ENCODE data around the gene COPG1.
"Not testable (repeated sequence)": the region's sequence is repeated elsewhere in the genome, so short reads cannot be mapped to it uniquely, and the experiment has no call there.

Gene COPG1

GRCh38 chr3:129249284-129250065, at the start of gene COPG1:
Gene COPG1 (plus strand): TSS chr3:129249606. CDS start chr3:129249710, 104 bp downstream.
- H3K27ac ChIP-seq, result peak within 1 kb of the TSS; percentile 87 to 95 (median 92)
- H3K4me1 ChIP-seq, result peaks cover 21 to 54% (median 25%) of the 10 kb centered on the region in 10 experiments
- peak within 1 kb of the TSS; percentile 82 to 99 (median 92) for H3K4me3 ChIP-seq
- no peaks in the 10 kb centered on the region for H3K27me3 ChIP-seq
- TF ChIP-seq Cebpa-rat (IDR thresholded peaks at IDR 0.05), result no peak
- peaks cover 0 to 29% (median 10%) of the 10 kb centered on the region in 11 experiments; a peak in 8 of 22 replicates for H4K20me1 ChIP-seq
- peaks cover 32 to 35% (median 33%) of the 10 kb centered on the region in 11 experiments for H3K36me3 ChIP-seq
- H3K4me2 ChIP-seq, result peak within 1 kb of the TSS; percentile 86 to 97 (median 93)
- no peaks in the 10 kb centered on the region for H3K9me3 ChIP-seq (replicated peaks in 1 of 11)
- peak within 1 kb of the TSS; percentile 87 to 98 (median 94) for H3K9ac ChIP-seq

GRCh38 chr3:129204473-129204872, 44.9 kb upstream of the COPG1 start:
- H3K4me2 ChIP-seq, result no peak overlapping the region
- H4K20me1 ChIP-seq, result no peaks in the 10 kb centered on the region
- H3K27me3 ChIP-seq, result no peaks in the 10 kb centered on the region
- TF ChIP-seq Cebpa-rat (IDR thresholded peaks at IDR 0.05), result no peak
- H3K27ac ChIP-seq, result no peak overlapping the region
- H3K4me3 ChIP-seq, result no peak overlapping the region
- H3K36me3 ChIP-seq, result no peaks in the 10 kb centered on the region
- H3K4me1 ChIP-seq, result peaks cover 0 to 9% (median 0%) of the 10 kb centered on the region in 10 experiments; a peak in 4 of 20 replicates
- H3K9ac ChIP-seq, result no peak overlapping the region
- no peaks in the 10 kb centered on the region for H3K9me3 ChIP-seq (replicated peaks in 1 of 11)

GRCh38 chr3:129205109-129205832, 44.1 kb upstream of the COPG1 start:
- no peak for TF ChIP-seq Cebpa-rat (IDR thresholded peaks at IDR 0.05)
- no peak overlapping the region for H3K4me2 ChIP-seq
- H3K27me3 ChIP-seq, result no peaks in the 10 kb centered on the region
- no peaks in the 10 kb centered on the region for H3K9me3 ChIP-seq (replicated peaks in 1 of 11)
- H3K36me3 ChIP-seq, result no peaks in the 10 kb centered on the region
- no peak overlapping the region for H3K4me3 ChIP-seq
- no peak overlapping the region for H3K27ac ChIP-seq
- no peak overlapping the region for H3K9ac ChIP-seq
- no peaks in the 10 kb centered on the region for H4K20me1 ChIP-seq
- peaks cover 0 to 1% (median 0%) of the 10 kb centered on the region in 10 experiments; a peak in 1 of 20 replicates for H3K4me1 ChIP-seq

GRCh38 chr3:129207479-129207878, 41.9 kb upstream of the COPG1 start:
- H3K36me3 ChIP-seq, result no peaks in the 10 kb centered on the region
- H3K4me3 ChIP-seq, result no peak overlapping the region
- no peak overlapping the region for H3K9ac ChIP-seq
- no peaks in the 10 kb centered on the region for H3K9me3 ChIP-seq (replicated peaks in 1 of 11)
- no peak for TF ChIP-seq Cebpa-rat (IDR thresholded peaks at IDR 0.05)
- H3K4me1 ChIP-seq, result peaks cover 0 to 12% (median 0%) of the 10 kb centered on the region in 10 experiments; a peak in 7 of 20 replicates
- no peak overlapping the region for H3K27ac ChIP-seq
- H3K27me3 ChIP-seq, result no peaks in the 10 kb centered on the region
- no peak overlapping the region for H3K4me2 ChIP-seq
- no peaks in the 10 kb centered on the region for H4K20me1 ChIP-seq

GRCh38 chr3:129211345-129211744, 38.1 kb upstream of the COPG1 start:
- peaks cover 0 to 12% (median 0%) of the 10 kb centered on the region in 10 experiments; a peak in 7 of 20 replicates for H3K4me1 ChIP-seq
- H3K36me3 ChIP-seq, result no peaks in the 10 kb centered on the region
- no peaks in the 10 kb centered on the region for H4K20me1 ChIP-seq
- no peak overlapping the region for H3K9ac ChIP-seq
- TF ChIP-seq Cebpa-rat (IDR thresholded peaks at IDR 0.05), result peak in 1 of 11 experiments; percentile 17; a peak in 1 of 22 replicates
- H3K27me3 ChIP-seq, result no peaks in the 10 kb centered on the region
- no peak overlapping the region for H3K4me3 ChIP-seq
- H3K27ac ChIP-seq, result no peak overlapping the region
- H3K9me3 ChIP-seq (replicated peaks in 1 of 11), result no peaks in the 10 kb centered on the region
- H3K4me2 ChIP-seq, result peak overlapping the region in 4 of 11 experiments; percentile 10 to 58 (median 50); a peak in 5 of 22 replicates

- Histone ChIP-seq H3K4me3 (no peak overlapping the region), H4K20me1 (no peaks in the 10 kb centered on the region), H3K9me3 (replicated peaks in 1 of 11) (no peaks in the 10 kb centered on the region), H3K9ac (no peak overlapping the region), H3K4me1 (peaks cover 0 to 12% (median 0%) of the 10 kb centered on the region in 10 experiments; a peak in 7 of 20 replicates), H3K27ac (no peak overlapping the region), H3K27me3 (no peaks in the 10 kb centered on the region), H3K4me2 (peak overlapping the region in 4 of 11 experiments; percentile 10 to 58 (median 50); a peak in 5 of 22 replicates), H3K36me3 (no peaks in the 10 kb centered on the region)
- TF ChIP-seq Cebpa-rat (IDR thresholded peaks at IDR 0.05), result no peak
Measured at GRCh38 chr3:129211772-129212171, 37.6 kb upstream of the COPG1 start.

GRCh38 chr3:129213238-129213637, 36.2 kb upstream of the COPG1 start:
- H3K4me2 ChIP-seq, result no peak overlapping the region
- no peak overlapping the region for H3K9ac ChIP-seq
- peaks cover 0 to 12% (median 0%) of the 10 kb centered on the region in 10 experiments; a peak in 7 of 20 replicates for H3K4me1 ChIP-seq
- H3K27ac ChIP-seq, result no peak overlapping the region
- H3K36me3 ChIP-seq, result no peaks in the 10 kb centered on the region
- no peak overlapping the region for H3K4me3 ChIP-seq
- no peaks in the 10 kb centered on the region for H3K9me3 ChIP-seq (replicated peaks in 1 of 11)
- no peaks in the 10 kb centered on the region for H3K27me3 ChIP-seq
- TF ChIP-seq Cebpa-rat (IDR thresholded peaks at IDR 0.05), result no peak
- no peaks in the 10 kb centered on the region for H4K20me1 ChIP-seq

GRCh38 chr3:129218742-129219141, 30.7 kb upstream of the COPG1 start:
- no peaks in the 10 kb centered on the region for H3K9me3 ChIP-seq (replicated peaks in 1 of 11)
- no peak overlapping the region for H3K27ac ChIP-seq
- H3K36me3 ChIP-seq, result no peaks in the 10 kb centered on the region
- no peak for TF ChIP-seq Cebpa-rat (IDR thresholded peaks at IDR 0.05)
- H4K20me1 ChIP-seq, result no peaks in the 10 kb centered on the region
- H3K9ac ChIP-seq, result no peak overlapping the region
- H3K27me3 ChIP-seq, result no peaks in the 10 kb centered on the region
- H3K4me3 ChIP-seq, result no peak overlapping the region
- H3K4me1 ChIP-seq, result peaks cover 0 to 16% (median 3%) of the 10 kb centered on the region in 10 experiments; a peak in 10 of 20 replicates
- no peak overlapping the region for H3K4me2 ChIP-seq

- H3K36me3 ChIP-seq; H3K27me3 ChIP-seq; H3K9me3 ChIP-seq (replicated peaks in 1 of 11); H4K20me1 ChIP-seq: not testable (repeated sequence)
- Histone ChIP-seq H3K4me1 (peaks cover 42 to 73% (median 60%) of the 10 kb centered on the region in 10 experiments), H3K27ac (peak overlapping the region in 10 of 11 experiments; percentile 56 to 93 (median 82); a peak in 19 of 22 replicates), H3K9ac (peak overlapping the region in 7 of 11 experiments; percentile 23 to 76 (median 69); a peak in 12 of 22 replicates), H3K4me2 (peak overlapping the region; percentile 73 to 90 (median 84); a peak in 19 of 22 replicates), H3K4me3 (peak overlapping the region in 3 of 10 experiments; percentile 16 to 44 (median 28); a peak in 5 of 20 replicates)
Measured at GRCh38 chr3:129224387-129224786, 25.0 kb upstream of the COPG1 start.

Data from BLaER1 treated with 17β-estradiol and CSF1 and Interleukin-3, amounts not matched to agents 10 nM and 100 nM (cell line).